H1 (cell line): ENCODE data around the gene SUGT1. TPM values are rescaled to one million over a fixed set of nuclear protein-coding genes. Genes with fewer than 3 reads are reported as not detected.

Experiments
- KDM4A ChIP-seq: IDR thresholded peaks from one replicate; pipeline ENCODE4 v1.7.1; 2012; ENCODE audit warnings: low read depth, mild to moderate bottlenecking, moderate library complexity, low read length, inconsistent platforms; ENCODE audit not compliant: severe bottlenecking
- polyA plus RNA-seq, 7 experiments: library from polyadenylated mRNA; depleted of rRNA in 3 of 7; stranded (reverse) in 5 of 7; unstranded in 2 of 7; fragments of >200 nt in 5 of 7; fragments of 200-250 nt in 2 of 7; gene quantifications; 1 replicate in 5 of 7; 2 replicates in 1 of 7; 4 replicates in 1 of 7; pipeline versions ENCODE4 v1.2.1 to v1.2.3, GENCODE V29; 2011 to 2013; ENCODE audit warnings: missing spikeins in 2 of 7, mixed read lengths in 2 of 7
- total RNA-seq: library from RNA; stranded (reverse); fragmentation: NEBNext Ultra II Directional; extraction: Animal tissue kit (Norgen Biotek cat#: 25700); gene quantifications from 2 replicates; pipeline ENCODE4 v1.2.1, GENCODE V29; 2021

Gene SUGT1
- total and polyA plus RNA-seq, 2 of the 8 experiments (the other 6 are each of a cell fraction or from before 2014, with no cell fraction given) = 21.0 to 99.4 TPM

DNA sequence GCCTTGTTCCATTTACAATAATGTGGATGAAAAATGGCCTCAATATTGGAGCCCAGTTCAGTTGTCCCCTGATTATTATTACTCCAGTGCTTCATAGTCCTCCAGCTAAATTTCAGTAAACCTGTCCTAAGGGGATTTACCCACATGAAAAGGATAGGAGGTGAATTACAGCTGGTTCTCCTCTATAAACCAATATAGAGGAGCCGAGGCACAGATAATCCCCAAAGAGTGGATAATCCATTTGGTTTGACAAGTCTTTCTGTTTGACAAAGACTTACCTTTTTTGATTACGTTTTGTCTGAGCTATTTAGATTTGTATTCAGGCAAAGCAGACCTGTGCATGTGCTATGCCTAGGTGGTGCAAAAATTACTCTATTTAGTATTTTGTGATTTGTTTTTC is 84.3 kb downstream of the SUGT1 start (continued):
- TF ChIP-seq KDM4A = no peak
